HCT116 (cell line): ENCODE measurements around the gene LYPD5. TPM values are rescaled to one million over a fixed set of nuclear protein-coding genes. Genes with fewer than 3 reads are reported as not detected.
"Not testable (repeated sequence)": the region's sequence is repeated elsewhere in the genome, so short reads cannot be mapped to it uniquely, and the experiment has no call there.

ENCODE experiments used
- ATAC-seq: fragments of 200-7000 bp; cut with Tn5 transposase; 2 replicates; pipeline ENCODE4 v1.9.1; 2020; ENCODE audit warnings: mild to moderate bottlenecking, moderate library complexity
- BruUV-seq: library from RNA; stranded (reverse); fragments of 400-500 nt; replicated peaks from 2 replicates; lab custom pipeline; 2021; lab: Mats Ljungman, UMichigan
- CTCF ChIA-PET: fragments of 300-600 bp; sonication (Branson Sonifier 250); formaldehyde crosslinking; loops from one replicate; lab custom pipeline; 2021; ENCODE audit warnings: antibody characterized with exemption; lab: Charles Lee
- POLR2A ChIA-PET: fragments of 300-600, 350-600 bp; sonication (Branson Sonifier 250); formaldehyde crosslinking; loops from one replicate; lab custom pipeline; 2021; ENCODE audit warnings: antibody characterized with exemption; lab: Charles Lee
- RAD21 ChIA-PET, 2 experiments: fragments of 300-600 bp; sonication (Branson Sonifier 250); formaldehyde crosslinking; loops; one replicate each; lab custom pipeline; 2023; ENCODE audit warnings: low total read pairs in 2 of 2; ENCODE audit not compliant: uncharacterized antibody in 2 of 2, unreplicated experiment in 2 of 2, low non-redundant PET in 1 of 2; lab: Charles Lee
- DNase-seq: peaks from one replicate; pipeline ENCODE4 v3.0.0-alpha.2; 2010; ENCODE audit warnings: low read depth, low spot score
- H2AFZ ChIP-seq: fragments of 200-600 bp; shearing (Covaris generic), sonication (generic); 2 replicates; pipeline ENCODE4 v1.6.1; 2017; ENCODE audit warnings: low read depth, mixed run types, mixed read lengths, antibody characterized with exemption, low read length; ENCODE audit not compliant: poor library complexity, severe bottlenecking
- H3K27ac ChIP-seq: 2 replicates; pipeline ENCODE4 v1.5.1; 2012; ENCODE audit warnings: low read depth, low read length
- H3K27me3 ChIP-seq: fragments of 200-600 bp; sonication (generic); 2 replicates; pipeline ENCODE4 v1.6.1; 2016; ENCODE audit warnings: mixed run types, low read length, mixed read lengths; ENCODE audit not compliant: insufficient read depth
- H3K36me3 ChIP-seq, 2 experiments: fragments of 200-500 bp in 1 of 2; fragments of 200-600 bp in 1 of 2; sonication (Bioruptor generic) in 1 of 2; sonication (generic) in 1 of 2; 2 replicates each; pipeline versions ENCODE4 v1.5.1 to v1.6.1; 2014 to 2016; ENCODE audit warnings: low read length in 2 of 2, inconsistent platforms in 1 of 2, mixed read lengths in 1 of 2, mixed run types in 1 of 2; ENCODE audit not compliant: insufficient read depth in 2 of 2, control insufficient read depth in 1 of 2
- H3K4me1 ChIP-seq, 2 experiments: fragments of 200-600 bp in 1 of 2; sonication (generic) in 1 of 2; 2 replicates each; pipeline versions ENCODE4 v1.5.1 to v1.6.1; 2012 to 2017; ENCODE audit warnings: low read length in 2 of 2, inconsistent platforms in 1 of 2, mild to moderate bottlenecking in 1 of 2, mixed read lengths in 1 of 2, mixed run types in 1 of 2, moderate library complexity in 1 of 2; ENCODE audit not compliant: insufficient read depth in 2 of 2, control insufficient read depth in 1 of 2
- H3K4me2 ChIP-seq: fragments of 200-600 bp; sonication (generic); 2 replicates; pipeline ENCODE4 v1.6.1; 2017; ENCODE audit warnings: mixed run types, low read length, mixed read lengths
- H3K4me3 ChIP-seq, 2 experiments: fragments of 200-600 bp in 1 of 2; sonication (generic) in 1 of 2; replicated peaks in 1 of 2; 2 replicates each; pipeline ENCODE4 v1.5.1; 2011 to 2016; ENCODE audit warnings: low read length in 2 of 2, control low read depth in 1 of 2, low read depth in 1 of 2, mild to moderate bottlenecking in 1 of 2, mixed read lengths in 1 of 2, mixed run types in 1 of 2
- H3K79me2 ChIP-seq: fragments of 200-600 bp; sonication (generic); 2 replicates; pipeline ENCODE4 v1.6.1; 2017; ENCODE audit warnings: mild to moderate bottlenecking, mixed run types, low read length, moderate library complexity, mixed read lengths; ENCODE audit not compliant: insufficient read depth
- H3K9ac ChIP-seq: fragments of 200-600 bp; sonication (generic); 2 replicates; pipeline ENCODE4 v1.6.1; 2016; ENCODE audit warnings: low read length, mixed read lengths
- H3K9me2 ChIP-seq: fragments of 200-600 bp; sonication (generic), shearing (Covaris generic); 2 replicates; pipeline ENCODE4 v1.6.1; 2017; ENCODE audit warnings: mixed run types, mild to moderate bottlenecking, moderate library complexity; ENCODE audit not compliant: insufficient read depth
- H3K9me3 ChIP-seq, 2 experiments: fragments of 200-500 bp in 1 of 2; fragments of 200-600 bp in 1 of 2; sonication (Bioruptor generic) in 1 of 2; sonication (generic) in 1 of 2; 2 replicates each; pipeline ENCODE4 v1.6.1; 2014 to 2017; ENCODE audit warnings: low read length in 2 of 2, mixed read lengths in 2 of 2, inconsistent platforms in 1 of 2, low read depth in 1 of 2, mild to moderate bottlenecking in 1 of 2, mixed run types in 1 of 2, moderate library complexity in 1 of 2; ENCODE audit not compliant: control insufficient read depth in 1 of 2, insufficient read depth in 1 of 2
- H4K20me1 ChIP-seq: fragments of 200-600 bp; sonication (generic), shearing (Covaris generic); 2 replicates; pipeline ENCODE4 v1.6.1; 2017; ENCODE audit warnings: mixed run types, mild to moderate bottlenecking, moderate library complexity; ENCODE audit not compliant: insufficient read depth
- EGR1 ChIP-seq: IDR thresholded peaks from 2 replicates; pipeline ENCODE4 v1.6.1; 2012; ENCODE audit warnings: low read depth
- ELF1 ChIP-seq: IDR thresholded peaks from 2 replicates; pipeline ENCODE4 v1.6.1; 2012; ENCODE audit warnings: low read depth, borderline replicate concordance
- EZH2 ChIP-seq: fragments of 200-600 bp; sonication (generic); IDR thresholded peaks from 2 replicates; pipeline ENCODE4 v1.6.1; 2017; ENCODE audit warnings: antibody characterized with exemption, mixed run types
- EZH2phosphoT487 ChIP-seq: fragments of 200-600 bp; IDR thresholded peaks from 2 replicates; pipeline ENCODE4 v1.6.1; 2018; ENCODE audit warnings: antibody characterized with exemption, borderline replicate concordance
- MAX ChIP-seq: IDR thresholded peaks from 2 replicates; pipeline ENCODE4 v1.6.1; 2012
- RAD21 ChIP-seq: IDR thresholded peaks from 2 replicates; pipeline ENCODE4 v1.6.1; 2012; ENCODE audit warnings: low read depth, mild to moderate bottlenecking
- SIN3A ChIP-seq: IDR thresholded peaks from 2 replicates; pipeline ENCODE4 v1.6.1; 2012; ENCODE audit warnings: low read depth
- SRF ChIP-seq: IDR thresholded peaks from 2 replicates; pipeline ENCODE4 v1.6.1; 2012; ENCODE audit warnings: low read depth
- ZFX ChIP-seq: fragments of 450-650 bp; IDR thresholded peaks from 2 replicates; pipeline ENCODE4 v1.6.1; 2017
- ZNF274 ChIP-seq: fragments of 200-500 bp; sonication (Bioruptor generic); IDR thresholded peaks from 2 replicates; pipeline ENCODE4 v1.6.1; 2014; ENCODE audit warnings: mild to moderate bottlenecking, low read depth, low read length, inconsistent platforms
- intact Hi-C: fragments of 100-400 bp; cut with micrococcal nuclease; formaldehyde crosslinking; loops from 2 replicates; pipeline ENCODE4 v1.10.0; 2022
- total RNA-seq: library from RNA; stranded (reverse); gene quantifications from one replicate; pipeline ENCODE4 v1.2.1, GENCODE V29; 2021; ENCODE audit not compliant: unreplicated experiment

The LYPD5 gene
- total RNA-seq, 1 experiment from 2014 or later = 7.6 TPM

- POLR2A ChIA-PET = no interaction called here
- Histone ChIP-seq H3K4me1 (no peaks in the 10 kb centered on the region), H3K9ac (no peak overlapping the region), H3K4me2 (no peak overlapping the region), H3K27ac (no peak overlapping the region), H3K36me3 (no peaks in the 10 kb centered on the region), H3K9me3 (peaks cover 0 to 4% of the 10 kb centered on the region in 2 experiments; a peak in 2 of 4 replicates), H3K79me2 (no peaks in the 10 kb centered on the region), H3K4me3 (no peak overlapping the region), H2AFZ (no peak overlapping the region), H3K27me3 (no peaks in the 10 kb centered on the region), H3K9me2 (no peaks in the 10 kb centered on the region), H4K20me1 (no peaks in the 10 kb centered on the region)
- CTCF ChIA-PET = no interaction called here
- intact Hi-C loops = no loop called here
- ATAC-seq = no peak
- BruUV-seq = no TSS peak
- RAD21 ChIA-PET = no interaction called here
- TF ChIP-seq RAD21 (no peak), EZH2 (no peak), EGR1 (no peak), SRF (no peak), ELF1 (no peak), ZFX (no peak), MAX (no peak), SIN3A (no peak), ZNF274 (no peak), EZH2phosphoT487 (no peak)
- DNase-seq = no peak
Measured at GRCh38 chr19:43818500-43818899, 16.3 kb upstream of the LYPD5 start.

- H2AFZ ChIP-seq, H3K27ac ChIP-seq, POLR2A ChIA-PET, H3K9me2 ChIP-seq, CTCF ChIA-PET, intact Hi-C loops, BruUV-seq, H3K4me3 ChIP-seq, H3K9ac ChIP-seq, H3K4me2 ChIP-seq, H4K20me1 ChIP-seq, H3K27me3 ChIP-seq, DNase-seq, RAD21 ChIA-PET, H3K4me1 ChIP-seq, ATAC-seq, H3K36me3 ChIP-seq, H3K79me2 ChIP-seq, H3K9me3 ChIP-seq: not testable (repeated sequence)
Measured at GRCh38 chr19:43817454-43817853, 15.2 kb upstream of the LYPD5 start.
